Kasumi-1 (cell line): Measurements from ENCODE around the gene JTB.

Experiments
- DNase-seq, 2 experiments: peaks; one replicate each; lab custom pipeline; 2025; lab: John Stamatoyannopoulos, UW

Gene JTB

GRCh38 chr1:153978274-153978909 lies 918 bp upstream of the JTB start:
- DNase-seq: no peak

- DNase-seq: no peak
Observed at GRCh38 chr1:153976819-153977249, 640 bp downstream of the JTB start.

GRCh38 chr1:153973525-153973924 lies 3.9 kb downstream of the JTB start:
- no peak for DNase-seq

- no peak for DNase-seq
Observed at GRCh38 chr1:153973071-153973470, 4.4 kb downstream of the JTB start.

- DNase-seq: no peak
Observed at GRCh38 chr1:153970346-153970745, 7.1 kb downstream of the JTB start.

GRCh38 chr1:153968972-153969371 lies 8.5 kb downstream of the JTB start:
- no peak for DNase-seq

GRCh38 chr1:153968408-153968807 lies 9.1 kb downstream of the JTB start:
- DNase-seq: no peak

- no peak for DNase-seq
Observed at GRCh38 chr1:153968000-153968363, 9.5 kb downstream of the JTB start.

GRCh38 chr1:153967107-153967999 lies 10.1 kb downstream of the JTB start, which contains the start of gene CREB3L4:
Gene CREB3L4, plus strand, starts transcription at chr1:153967902. Its CDS starts 624 bp downstream, at chr1:153968526.
- DNase-seq: peak; percentile 99

GRCh38 chr1:153963850-153964331 lies 13.6 kb downstream of the JTB start:
- peak in 1 of 2 experiments; percentile 64 for DNase-seq

- peak; percentile 97 to 98 for DNase-seq
Observed at GRCh38 chr1:153963030-153963849, 14.2 kb downstream of the JTB start, which contains the start of gene SLC39A1. Gene SLC39A1, minus strand, starts transcription at chr1:153963537. Its CDS starts 822 bp downstream, at chr1:153962715.

GRCh38 chr1:153962088-153963029 lies 15.1 kb downstream of the JTB start:
- no peak for DNase-seq

GRCh38 chr1:153961421-153961820 lies 16.1 kb downstream of the JTB start:
- no peak for DNase-seq

- no peak for DNase-seq
Observed at GRCh38 chr1:153960206-153960605, 17.3 kb downstream of the JTB start.

GRCh38 chr1:153959454-153959853 lies 18.0 kb downstream of the JTB start:
- DNase-seq: no peak

GRCh38 chr1:153958961-153959260 lies 18.6 kb downstream of the JTB start:
- no peak for DNase-seq

GRCh38 chr1:153958111-153958960 lies 19.1 kb downstream of the JTB start, which contains the start of gene CRTC2:
Gene CRTC2, minus strand, starts transcription at chr1:153958612. Its CDS starts 115 bp downstream, at chr1:153958497.
- DNase-seq: peak; percentile 100

- peak; percentile 46 for DNase-seq
Observed at GRCh38 chr1:153957744-153958110, 19.7 kb downstream of the JTB start.

GRCh38 chr1:153956997-153957715 lies 20.3 kb downstream of the JTB start:
- no peak for DNase-seq
